Measurements from ENCODE around the gene CCDC146.
"Not testable (repeated sequence)": the region's sequence is repeated elsewhere in the genome, so short reads cannot be mapped to it uniquely, and the experiment has no call there.

Gene CCDC146

GRCh38 chr7:77331938-77332695 is 209.7 kb downstream of the CCDC146 start:
- DNase-seq = peak; percentile 26

DNA sequence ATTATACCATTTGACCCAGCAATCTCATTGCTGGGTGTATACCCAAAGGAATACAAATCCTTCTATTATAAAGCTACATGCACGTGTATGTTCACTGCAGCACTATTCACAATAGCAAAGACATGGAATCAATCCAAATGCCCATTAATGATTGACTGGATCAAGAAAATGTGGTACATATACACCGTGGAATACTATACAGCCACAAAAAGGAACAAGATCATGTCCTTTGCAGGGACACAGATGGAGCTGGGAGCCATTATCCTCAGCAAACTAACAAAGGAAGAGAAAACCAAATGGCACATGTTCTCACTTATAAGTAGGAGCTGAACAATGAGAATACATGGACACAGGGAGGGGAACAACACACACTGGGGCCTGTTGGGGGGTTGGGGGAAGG is 211.6 kb downstream of the CCDC146 start:
- DNase-seq = not testable (repeated sequence)

GRCh38 chr7:77335581-77335980 is 213.2 kb downstream of the CCDC146 start:
- DNase-seq = no peak

DNA sequence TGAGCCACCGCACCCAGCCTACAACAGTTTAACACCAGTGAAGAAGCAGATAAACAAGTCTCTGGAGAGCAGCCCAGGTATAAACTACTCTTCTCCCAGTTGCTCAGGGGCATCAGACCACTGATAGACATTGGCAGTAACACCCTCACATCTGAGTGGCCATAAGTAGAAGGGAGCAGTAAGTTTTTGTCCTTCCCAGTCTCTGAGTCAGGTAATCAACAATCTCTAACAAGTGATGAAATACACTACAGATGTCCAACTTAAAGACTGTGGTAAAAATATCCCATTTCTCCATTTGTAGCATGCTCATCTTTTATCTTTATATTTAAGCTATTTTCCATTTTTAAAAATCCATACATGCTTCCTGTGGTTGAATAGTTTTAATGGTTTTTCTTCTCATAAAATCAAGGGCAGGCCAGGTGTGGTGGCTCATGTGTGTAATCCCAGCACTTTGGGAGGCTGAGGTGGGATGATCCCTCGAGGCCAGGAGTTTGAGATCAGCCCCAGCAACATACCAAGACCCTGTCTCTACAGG is 215.1 kb downstream of the CCDC146 start:
- no peak for DNase-seq

GRCh38 chr7:77338260-77338659 is 215.8 kb downstream of the CCDC146 start:
- no peak for DNase-seq

DNA sequence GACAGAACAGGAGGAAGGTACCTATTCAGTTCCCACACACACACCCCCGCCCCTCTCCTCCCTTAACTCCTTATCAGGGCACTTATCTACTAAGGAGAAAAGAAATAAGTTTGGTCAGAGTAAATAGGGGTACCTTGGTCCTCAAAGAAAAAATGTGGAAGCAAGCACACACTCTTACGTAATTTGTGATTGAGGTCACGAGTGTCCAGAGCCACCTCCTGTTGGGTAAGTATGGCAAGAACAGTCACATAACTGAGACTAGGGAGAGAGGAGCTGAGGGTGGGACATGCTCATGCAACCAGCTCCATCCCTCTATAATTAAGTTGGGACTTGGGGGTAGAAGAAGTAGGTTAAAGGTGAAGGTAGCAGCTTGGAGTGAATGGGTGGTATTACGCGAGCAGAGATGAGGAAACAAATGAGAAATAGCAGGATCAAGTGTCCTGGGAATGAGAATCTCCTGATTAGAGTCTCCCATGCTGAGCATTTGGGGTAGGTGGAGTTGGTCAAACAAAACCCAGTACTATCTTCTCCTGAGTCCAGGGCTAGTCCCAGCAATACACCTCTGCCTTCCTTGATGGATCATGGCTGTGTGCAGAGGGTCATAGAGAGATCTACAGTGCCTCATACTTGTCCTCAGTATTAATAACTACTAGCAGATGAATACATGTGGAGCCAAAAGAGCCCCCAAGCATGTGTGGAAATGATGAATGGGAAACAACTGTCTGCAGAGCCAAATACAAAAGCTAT is 216.6 kb downstream of the CCDC146 start:
- DNase-seq = no peak

- no peak for DNase-seq
Observed at GRCh38 chr7:77339726-77340125, 217.3 kb downstream of the CCDC146 start.
